Activated CD8-positive, alpha-beta memory T cell treated with anti-CD3 and anti-CD28 coated beads, Interleukin-2, amount 50 U/mL, for 1 hour (primary cell): ENCODE measurements around the gene CDH1.

Experiments used
- DNase-seq: peaks from one replicate; pipeline ENCODE4 v3.0.0-alpha.2; 2020; ENCODE audit errors: extremely low read depth

CDH1 gene

DNA sequence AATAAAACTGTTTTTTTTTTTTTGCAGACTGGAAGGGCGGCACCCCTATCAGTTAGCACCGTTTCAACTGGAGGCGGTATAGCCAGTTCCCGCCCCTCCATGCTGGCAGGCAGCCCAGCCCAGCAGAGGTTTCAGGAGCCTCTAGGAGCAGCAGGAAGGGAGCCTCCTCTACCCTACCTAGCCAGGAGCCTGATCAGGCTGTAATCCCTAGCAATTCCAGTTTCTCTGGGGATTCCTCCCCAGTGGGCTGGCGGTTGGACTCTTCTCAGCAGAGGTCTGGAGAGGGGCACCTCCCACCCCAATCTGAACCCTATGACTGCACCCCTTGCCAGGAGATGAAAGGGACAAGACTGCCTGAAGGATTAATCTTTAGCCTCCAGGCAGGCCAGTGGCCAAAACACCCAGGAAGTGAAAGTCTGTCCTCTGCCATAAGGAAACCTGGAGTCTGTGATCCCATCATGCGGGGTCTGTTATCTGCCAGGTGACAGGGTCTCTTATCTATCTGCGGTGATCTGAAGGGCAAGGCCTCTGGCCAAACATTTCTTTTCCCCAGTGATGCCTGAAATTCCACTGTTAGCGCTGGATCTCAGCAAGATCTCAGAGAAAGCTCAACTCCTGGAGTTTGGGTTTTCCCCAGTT lies 4.9 kb upstream of the CDH1 start:
- no peak for DNase-seq

DNA sequence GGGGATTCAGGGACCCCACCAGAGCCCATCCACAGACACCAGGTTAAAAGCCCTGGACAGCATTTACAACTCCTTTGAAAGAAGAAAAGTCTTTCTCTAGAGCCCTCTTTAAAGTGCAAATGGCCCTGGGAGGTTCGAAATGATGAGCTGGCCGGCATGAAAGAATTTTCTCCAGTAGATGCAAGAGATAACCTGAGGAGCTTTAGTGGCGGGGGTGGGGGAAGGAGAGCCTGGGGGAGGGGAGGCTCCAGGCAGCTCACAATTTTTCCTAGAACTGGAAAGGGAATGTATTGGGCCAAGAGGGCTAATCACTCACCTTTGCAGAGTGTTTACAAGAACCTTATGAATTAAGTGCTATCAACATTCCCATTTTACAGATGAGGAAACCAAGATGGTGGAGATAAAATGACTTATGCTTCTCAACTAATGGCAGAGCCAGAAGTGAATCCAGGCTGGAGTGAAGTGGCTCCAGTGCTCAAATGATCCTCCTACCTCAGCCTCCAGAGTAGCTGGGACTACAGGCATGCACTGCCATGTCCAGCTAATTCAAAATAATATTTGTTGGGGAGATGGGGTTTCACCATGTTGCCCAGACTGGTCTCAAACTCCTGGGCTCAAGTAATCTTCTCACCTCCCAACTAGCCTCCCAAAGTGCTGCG lies 4.2 kb upstream of the CDH1 start:
- DNase-seq: no peak

DNA sequence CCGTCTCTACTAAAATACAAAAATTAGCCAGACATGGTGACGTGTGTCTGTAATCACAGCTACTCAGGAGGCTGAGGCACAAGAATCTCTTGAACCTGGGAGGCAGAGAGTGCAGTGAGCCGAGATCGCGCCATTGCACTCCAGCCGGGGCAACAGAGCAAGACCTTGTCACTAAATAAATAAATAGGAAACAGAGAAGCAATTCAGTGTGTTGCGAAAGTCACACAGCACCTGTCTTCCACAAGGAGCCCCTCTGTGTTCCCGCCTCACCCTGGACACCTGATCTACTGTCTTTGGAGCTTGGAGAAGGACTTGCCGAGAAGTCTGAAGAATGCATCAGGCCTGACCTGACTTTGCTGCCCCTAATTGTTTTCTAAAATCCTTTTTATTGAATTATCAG lies 3.5 kb upstream of the CDH1 start:
- no peak for DNase-seq

DNA sequence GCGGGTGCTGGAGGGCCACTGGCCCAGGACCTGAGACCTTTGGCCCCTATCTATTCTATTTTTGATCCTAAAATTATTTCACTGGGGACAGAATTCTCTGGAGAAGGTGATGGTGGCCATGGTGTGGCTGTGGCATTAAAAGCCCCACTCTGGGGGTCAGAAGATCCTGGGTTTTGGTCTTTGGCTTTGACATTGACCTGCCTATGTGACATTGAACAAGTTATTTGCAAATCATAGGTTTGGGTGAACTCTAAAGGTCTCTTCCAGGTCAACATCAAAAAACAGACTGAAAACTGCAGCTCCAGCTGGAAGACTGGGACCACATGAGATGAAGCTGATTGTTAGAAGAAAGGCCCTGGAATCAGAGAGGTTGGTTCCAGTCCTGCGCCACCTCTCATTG lies 2.3 kb upstream of the CDH1 start:
- DNase-seq: no peak

DNA sequence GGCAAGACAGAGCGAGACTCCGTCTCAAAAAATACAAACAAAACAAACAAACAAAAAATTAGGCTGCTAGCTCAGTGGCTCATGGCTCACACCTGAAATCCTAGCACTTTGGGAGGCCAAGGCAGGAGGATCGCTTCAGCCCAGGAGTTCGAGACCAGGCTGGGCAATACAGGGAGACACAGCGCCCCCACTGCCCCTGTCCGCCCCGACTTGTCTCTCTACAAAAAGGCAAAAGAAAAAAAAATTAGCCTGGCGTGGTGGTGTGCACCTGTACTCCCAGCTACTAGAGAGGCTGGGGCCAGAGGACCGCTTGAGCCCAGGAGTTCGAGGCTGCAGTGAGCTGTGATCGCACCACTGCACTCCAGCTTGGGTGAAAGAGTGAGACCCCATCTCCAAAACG lies 531 bp upstream of the CDH1 start:
- DNase-seq: no peak

DNA sequence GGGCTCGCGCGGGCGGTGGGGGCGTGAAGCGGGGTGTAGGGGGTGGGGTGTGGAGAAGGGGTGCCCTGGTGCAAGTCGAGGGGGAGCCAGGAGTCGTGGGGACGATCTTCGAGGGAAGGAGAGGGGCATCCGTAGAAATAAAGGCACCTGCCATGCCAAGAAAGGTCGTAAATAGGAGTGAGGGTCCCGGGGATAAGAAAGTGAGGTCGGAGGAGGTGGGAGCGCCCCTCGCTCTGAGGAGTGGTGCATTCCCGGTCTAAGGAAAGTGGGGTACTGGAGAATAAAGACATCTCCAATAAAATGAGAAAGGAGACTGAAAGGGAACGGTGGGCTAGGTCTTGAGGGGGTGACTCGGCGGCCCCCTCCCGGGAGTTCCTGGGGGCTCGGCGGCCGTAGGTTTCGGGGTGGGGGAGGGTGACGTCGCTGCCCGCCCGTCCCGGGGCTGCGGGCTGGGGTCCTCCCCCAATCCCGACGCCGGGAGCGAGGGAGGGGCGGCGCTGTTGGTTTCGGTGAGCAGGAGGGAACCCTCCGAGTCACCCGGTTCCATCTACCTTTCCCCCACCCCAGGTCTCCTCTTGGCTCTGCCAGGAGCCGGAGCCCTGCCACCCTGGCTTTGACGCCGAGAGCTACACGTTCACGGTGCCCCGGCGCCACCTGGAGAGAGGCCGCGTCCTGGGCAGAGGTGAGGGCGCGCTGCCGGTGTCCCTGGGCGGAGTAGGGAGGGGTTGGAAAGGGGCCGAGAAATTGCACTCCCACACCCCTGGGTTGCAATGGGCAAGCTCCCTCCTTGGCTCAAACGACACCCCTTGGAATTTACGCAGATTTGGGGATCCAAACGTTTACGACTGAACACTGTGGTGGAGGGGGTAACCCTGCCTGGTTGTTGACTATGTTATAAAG lies 888 bp downstream of the CDH1 start:
- no peak for DNase-seq

DNA sequence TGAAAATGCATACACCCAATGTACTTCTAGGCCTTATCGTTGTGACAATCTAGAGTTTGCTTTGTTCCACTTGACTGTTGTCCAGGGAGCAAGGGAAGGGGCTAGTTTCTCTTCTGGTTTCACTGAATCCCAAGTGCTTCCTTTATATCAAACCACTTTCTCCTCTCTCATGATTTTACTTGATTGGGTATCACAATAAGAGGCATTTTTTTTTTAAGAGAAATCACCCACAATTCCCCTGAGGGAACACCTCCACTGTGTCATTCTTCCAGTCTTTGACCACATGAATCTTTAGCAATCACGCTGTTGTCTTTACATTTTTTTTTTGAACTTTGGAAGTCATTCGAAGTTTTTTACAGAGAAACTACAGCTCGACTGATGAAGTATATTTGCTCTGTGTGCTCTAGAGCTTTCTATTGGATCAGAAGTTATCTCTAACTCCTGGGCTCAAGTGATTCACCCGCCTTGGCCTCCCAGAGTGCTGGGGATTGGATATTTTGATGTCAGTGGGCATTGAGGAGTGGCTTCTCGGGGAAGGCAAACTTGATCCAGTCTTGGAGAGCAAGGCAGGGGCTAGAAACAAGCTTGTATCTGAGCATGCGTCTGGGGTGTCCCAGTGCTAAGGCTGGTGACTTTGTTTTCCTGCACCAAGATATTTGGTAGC lies 3.0 kb downstream of the CDH1 start:
- DNase-seq: no peak

DNA sequence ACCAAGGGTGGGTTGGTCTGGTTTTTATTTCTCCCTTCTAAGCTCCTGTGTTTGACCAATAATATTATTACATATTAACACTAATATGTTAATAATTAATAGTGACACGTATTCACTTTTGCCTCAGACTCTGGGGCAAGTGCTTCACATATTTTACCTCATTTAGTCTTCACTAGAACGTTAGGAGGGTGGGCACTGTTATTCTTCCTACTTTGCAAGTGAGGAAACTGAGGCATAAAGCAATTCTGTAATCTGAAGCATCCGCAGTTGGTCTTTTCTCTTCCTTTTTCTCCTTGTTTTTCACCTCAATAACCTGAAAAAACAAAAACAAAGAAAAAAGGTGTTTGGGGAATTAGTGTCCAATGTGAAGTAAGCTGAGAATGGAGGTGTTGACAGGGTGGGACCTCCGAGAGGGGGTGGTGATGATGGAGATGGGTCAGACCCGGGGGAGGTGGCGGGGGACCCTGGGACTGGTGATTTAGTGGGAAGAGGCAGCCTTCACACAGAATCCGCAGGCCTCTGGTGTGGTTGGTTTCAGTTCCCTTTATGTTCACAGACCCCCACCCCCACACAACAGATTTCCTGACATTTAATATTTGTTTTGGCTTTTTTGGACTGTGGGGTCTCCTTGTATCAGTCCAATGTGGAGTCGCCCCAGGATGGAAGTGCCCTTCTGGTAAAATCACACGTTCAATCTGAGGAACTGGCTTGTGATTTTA lies 3.7 kb downstream of the CDH1 start:
- no peak for DNase-seq

DNA sequence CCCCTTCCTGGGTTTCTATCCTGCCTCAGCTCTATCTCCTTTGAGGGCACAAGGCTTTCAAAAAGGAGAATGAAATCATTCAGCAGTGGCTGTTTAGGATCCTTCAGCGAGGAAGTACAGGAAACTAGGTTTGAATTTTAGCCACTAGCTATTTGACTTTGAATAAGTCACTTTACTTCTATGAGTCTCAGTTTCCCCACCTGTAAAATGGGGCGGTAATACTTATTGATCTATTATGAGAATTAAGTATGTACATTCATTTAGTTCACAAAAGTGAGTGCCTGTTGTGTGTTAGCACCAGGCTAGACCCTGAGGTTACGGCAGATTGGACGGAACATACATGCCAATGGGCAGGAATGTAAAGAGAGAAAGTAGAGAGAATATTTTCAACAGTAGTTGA lies 6.6 kb downstream of the CDH1 start:
- no peak for DNase-seq

DNA sequence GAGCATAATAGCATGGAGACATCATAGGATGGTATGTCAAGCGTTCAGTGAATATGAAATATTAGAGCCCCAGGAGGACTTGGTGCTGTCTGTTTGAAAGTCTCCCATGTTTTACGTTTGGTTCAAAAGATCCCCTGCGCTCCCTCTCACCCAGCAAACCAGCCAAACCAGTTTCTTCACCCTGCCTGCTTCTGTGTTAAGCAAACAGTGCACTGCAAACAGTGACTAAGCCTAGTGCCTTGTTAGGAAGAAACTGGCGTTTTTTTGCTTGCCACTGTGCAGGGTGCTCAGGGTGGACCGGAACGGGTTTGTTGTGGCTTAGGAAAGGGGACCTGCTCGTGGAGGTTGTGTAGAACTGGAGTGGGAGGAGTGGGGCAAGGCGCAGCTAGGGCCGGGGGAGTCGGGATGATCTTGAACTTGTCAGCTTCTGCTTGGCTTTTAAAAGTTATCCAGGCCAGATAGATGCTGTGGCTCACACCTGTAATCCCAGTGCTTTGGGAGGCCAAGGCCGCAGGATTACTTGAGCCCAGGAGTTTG lies 7.7 kb downstream of the CDH1 start:
- DNase-seq: no peak

DNA sequence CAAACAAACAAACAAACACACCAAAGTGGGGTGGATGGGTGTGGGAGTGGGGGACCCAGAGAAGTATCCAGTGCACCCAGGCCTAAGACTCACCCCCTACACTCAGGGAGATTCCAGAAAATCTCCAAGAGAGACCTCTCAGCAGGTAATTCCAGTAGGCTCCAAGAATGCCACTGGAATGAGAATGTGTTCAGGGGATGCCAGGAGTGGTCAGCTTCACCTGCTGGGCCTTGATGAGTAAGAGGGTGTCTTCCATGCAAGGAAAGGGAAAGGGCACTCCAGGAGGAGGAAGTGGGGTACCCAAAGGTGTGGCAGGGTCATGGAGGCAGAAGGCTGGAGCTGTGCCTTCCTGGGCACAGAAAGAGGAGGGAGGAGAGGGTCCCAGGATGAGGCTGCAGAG lies 9.9 kb downstream of the CDH1 start:
- no peak for DNase-seq

DNA sequence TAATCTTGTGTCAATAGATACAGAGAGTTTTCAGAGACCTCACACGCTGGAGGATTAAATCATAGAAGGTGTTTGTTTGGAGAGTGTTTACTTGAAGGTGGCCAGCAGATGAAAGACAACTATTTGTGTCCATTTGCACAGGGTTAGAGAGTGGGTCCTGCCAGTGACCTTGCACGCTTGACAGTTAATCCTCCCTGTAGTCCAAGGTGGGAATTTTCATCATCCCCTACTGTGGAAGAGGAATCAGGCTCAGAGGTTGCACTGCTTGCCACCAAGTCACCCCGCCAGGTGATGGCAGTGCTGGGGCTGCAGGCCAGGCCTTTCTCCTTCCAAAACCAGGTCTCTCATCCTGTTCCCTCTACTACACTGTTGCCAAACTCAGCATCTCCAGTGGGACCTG lies 12.3 kb downstream of the CDH1 start:
- no peak for DNase-seq

DNA sequence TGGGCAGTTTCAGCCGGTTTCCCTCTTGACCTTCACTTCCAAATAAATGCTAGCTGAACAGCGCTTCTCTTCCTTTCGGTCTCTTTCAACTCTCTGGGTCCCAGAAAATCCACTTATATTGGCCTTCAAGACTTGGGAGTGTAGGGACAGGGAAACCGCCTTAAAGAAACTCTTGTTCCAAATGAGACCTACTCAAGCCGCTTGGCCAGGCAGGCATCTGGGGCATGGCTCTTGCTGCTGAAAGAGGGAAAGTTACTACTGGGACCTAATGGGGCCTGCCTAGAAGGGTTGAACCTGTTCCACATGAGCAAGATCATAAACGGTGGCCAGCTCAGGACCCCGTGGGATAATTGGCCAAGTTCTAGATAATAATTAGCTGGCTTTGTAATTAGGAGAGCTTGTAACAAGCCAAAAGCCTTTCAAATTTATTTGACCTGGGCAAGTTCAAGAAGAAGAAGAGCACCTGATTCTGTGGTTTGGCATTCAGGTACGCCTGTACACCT lies 13.2 kb downstream of the CDH1 start:
- DNase-seq: no peak

DNA sequence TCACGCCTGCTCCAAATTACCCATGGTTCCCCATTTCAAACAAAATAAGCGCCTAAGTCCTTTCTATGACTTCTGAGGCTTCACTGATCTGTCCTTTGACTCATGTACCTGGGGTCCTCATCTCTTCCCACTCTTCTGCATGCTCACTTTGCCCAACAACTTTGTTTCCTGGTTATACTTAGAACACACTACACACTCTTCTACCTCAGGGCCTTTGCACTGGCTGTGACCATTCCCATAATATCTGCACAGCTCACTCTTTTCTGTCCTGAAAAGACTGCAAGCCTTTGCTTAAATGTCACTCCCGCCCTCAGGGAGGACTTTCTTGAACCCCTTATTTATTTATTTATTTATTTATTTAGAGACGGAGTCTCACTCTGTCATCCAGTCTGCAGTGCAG lies 14.1 kb downstream of the CDH1 start:
- no peak for DNase-seq

DNA sequence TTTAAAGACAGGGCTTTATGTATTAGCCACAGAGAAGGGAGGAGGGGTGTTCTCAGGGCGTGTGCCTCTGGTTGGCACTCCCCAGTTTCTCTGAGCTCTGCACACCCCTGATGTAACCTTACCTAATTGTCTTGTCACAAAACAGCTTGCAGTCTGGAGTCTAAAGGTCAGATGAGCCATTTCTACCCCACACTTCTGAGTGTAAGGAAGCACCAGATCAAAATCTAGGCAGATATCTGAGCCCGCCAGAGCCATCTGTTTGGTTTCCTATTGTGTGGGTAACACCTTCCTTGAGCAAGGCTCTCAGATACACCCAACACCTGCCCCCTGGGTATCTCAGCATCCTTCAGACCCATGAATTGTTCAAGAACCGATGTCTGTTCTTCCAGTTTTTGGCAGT lies 15.5 kb downstream of the CDH1 start:
- no peak for DNase-seq

DNA sequence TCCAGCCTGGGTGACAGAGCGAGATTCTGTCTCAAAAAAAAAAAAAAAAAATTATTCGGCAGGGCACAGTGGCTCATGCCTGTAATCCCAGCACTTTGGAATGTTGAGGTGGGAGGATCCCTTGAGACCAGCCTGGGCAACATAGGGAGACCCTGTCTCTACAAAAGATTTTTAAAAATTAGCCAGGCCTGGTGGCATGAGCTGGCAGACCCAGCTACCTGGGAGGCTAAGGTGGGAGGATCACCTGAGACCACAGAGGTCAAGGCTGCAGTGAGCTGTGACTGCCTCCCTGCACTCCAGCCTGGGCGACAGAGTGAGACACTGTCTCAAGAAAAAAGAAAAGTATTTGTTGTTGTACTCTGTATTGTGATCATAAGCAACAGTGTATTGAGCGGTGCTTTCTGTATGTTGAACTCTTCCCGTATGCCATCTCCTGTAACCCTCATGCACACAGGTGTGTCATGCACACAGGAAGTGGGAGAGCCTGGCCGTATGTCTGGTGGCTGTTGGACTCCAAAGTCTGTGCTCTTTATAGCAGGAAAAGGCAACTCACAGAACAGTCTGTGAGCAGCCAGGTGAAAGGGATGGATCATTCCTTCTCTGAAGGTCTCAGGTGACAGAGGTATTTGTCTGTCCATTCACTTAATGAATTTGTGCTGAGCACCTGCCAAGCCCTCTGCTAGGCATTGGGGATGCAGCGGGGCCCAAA lies 17.1 kb downstream of the CDH1 start:
- no peak for DNase-seq

DNA sequence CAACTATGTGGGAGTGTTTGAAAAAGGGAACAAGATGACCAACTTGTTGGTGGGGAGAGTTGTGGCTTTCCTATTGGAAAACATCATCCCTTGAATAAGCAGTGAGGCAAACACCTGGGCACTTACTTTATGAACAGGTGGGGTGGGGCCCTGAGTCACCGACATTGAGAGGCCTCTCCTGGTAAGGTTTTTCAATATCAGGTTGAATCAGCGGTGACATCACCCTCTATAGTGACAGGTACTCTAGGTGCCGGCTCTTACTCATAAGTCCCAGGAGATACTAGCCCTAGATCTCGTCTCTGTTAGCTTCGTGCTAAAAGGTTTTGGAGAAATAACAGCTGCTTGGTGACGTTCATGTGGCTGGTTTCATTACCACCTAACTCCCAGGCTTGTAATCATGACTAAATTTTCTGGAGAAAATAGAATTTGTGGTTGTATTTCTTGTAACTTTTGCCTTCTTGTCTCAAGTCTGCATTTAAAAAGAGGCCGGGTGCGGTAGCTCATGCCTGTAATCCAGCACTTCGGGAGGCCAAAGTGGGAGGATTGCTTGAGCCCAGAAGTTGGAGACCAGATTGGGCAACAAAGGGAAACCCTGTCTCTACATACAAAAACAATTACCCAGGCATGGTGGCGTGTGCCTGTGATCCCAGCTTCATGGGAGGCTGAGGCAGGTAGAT lies 19.3 kb downstream of the CDH1 start:
- no peak for DNase-seq

DNA sequence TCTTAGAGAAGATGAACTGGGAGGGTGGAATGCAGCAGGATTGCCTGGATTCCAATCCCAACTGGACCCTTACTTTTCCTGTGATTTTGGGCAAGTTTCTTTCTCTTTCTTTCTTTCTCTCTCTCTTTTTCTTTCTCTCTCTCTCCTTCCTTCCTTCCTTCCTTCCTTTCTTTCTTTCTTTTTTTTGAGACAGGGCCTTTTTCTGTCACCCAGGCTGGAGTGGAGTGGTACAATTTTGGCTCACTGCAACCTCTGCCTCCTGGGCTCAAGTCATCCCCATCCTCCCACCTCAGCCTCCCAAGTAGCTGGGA lies 20.5 kb downstream of the CDH1 start:
- no peak for DNase-seq

DNA sequence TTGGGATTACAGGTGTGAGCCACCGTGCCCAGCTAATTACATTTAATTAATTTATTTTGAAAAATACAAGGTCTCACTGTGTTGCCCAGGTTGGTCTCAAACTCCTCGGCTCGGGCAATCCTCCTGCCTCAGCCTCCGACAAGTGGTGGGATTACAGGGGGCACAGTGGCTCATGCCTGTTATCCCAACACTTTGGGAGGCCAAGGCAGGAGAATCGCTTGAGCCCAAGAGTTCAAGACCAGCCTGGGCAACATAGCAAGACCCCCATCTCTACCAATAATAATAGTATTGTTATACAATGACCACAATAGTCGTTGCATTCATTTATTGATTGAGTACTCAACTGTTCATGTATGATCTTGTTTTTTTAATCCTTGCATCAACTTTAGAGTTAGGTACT lies 22.0 kb downstream of the CDH1 start:
- DNase-seq: no peak

DNA sequence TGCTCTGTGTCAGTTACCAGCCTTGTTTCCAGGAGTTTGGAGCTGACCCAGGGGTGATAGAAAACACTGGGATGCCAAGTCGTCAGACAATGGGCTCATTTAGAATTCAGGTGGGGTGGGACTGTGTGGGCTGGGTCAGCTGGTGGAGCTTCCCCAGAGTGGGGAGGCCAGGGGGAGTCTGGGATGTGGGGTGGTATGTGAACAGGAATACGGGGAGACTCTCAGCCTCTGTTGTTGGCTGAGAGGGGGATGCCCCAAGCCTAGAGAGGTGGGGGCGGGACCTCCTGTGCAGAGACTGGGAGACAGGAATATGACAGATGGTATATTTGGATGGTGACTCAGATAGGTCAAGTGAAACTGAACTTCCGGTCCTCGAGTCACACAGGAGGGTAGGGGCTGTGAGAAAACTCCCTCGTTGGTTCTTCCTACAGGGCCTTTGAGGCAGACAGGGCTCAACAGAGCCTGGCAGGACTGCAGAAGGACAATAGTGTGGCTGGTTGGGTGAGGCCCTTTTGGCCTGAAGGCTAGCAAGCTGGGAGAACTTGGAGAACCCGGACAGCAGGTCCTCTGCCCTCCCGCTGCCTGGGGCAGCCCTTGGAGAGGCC lies 23.7 kb downstream of the CDH1 start:
- no peak for DNase-seq
